Thyroid gland (tissue), 4 donors: ENCODE data around the gene REM2. TPM values are rescaled to one million over a fixed set of nuclear protein-coding genes. Genes with fewer than 3 reads are reported as not detected.

Experiments used
- DNase-seq, 2 donors: peaks; one replicate each; pipeline ENCODE4 v3.0.0-alpha.2; 2019
- H3K27ac ChIP-seq, 3 donors: fragments of 200-600 bp; sonication (generic); 1 replicate in 2 of 3; 2 replicates in 1 of 3; pipeline ENCODE4 v1.5.1; 2016 to 2019; ENCODE audit warnings: mild to moderate bottlenecking in 1 of 3, moderate library complexity in 1 of 3
- H3K27me3 ChIP-seq: fragments of 200-600 bp; sonication (generic); one replicate; pipeline ENCODE4 v1.5.1; 2019
- H3K36me3 ChIP-seq, 2 donors: fragments of 200-600 bp; sonication (generic); one replicate each; pipeline ENCODE4 v1.5.1; 2016 to 2019
- H3K4me1 ChIP-seq, 2 donors: fragments of 200-600 bp; sonication (generic); one replicate each; pipeline ENCODE4 v1.5.1; 2017 to 2019
- H3K4me3 ChIP-seq, 3 donors: fragments of 200-600 bp; sonication (generic); replicated peaks in 1 of 3; 1 replicate in 2 of 3; 2 replicates in 1 of 3; pipeline ENCODE4 v1.5.1; 2016; ENCODE audit warnings: mild to moderate bottlenecking in 1 of 3
- H3K9me3 ChIP-seq: fragments of 200-600 bp; sonication (generic); one replicate; pipeline ENCODE4 v1.5.1; 2017
- POLR2A ChIP-seq, 2 donors: fragments of 450-650 bp; IDR thresholded peaks; one replicate each; pipeline ENCODE4 v1.6.1; 2017; ENCODE audit warnings: antibody characterized with exemption in 2 of 2, mild to moderate bottlenecking in 2 of 2, moderate library complexity in 1 of 2
- WGBS, 2 donors: methylation state at CpG; one replicate each; pipeline ENCODE4 v1.1.5; 2017; 5-methylcytosine and 5-hydroxymethylcytosine counted together
- intact Hi-C: fragments of 100-400 bp; cut with DNase I; formaldehyde crosslinking; loops from one replicate; pipeline ENCODE4 v1.15.1; 2023
- total RNA-seq, 4 donors: library from RNA; depleted of rRNA; stranded (reverse); fragments of >200 nt; gene quantifications; one replicate each; pipeline ENCODE4 v1.2.3, GENCODE V29; 2016
- TF ChIP-seq, protein P1 (sequence below), 6 experiments: fragments of 200-600 bp in 3 of 6; fragments of 450-650 bp in 3 of 6; sonication (generic) in 3 of 6; IDR thresholded peaks; one replicate each; pipeline ENCODE4 v1.5.1; 2016 to 2019; ENCODE audit warnings: antibody characterized with exemption in 6 of 6, mild to moderate bottlenecking in 2 of 6, inconsistent platforms in 1 of 6, moderate library complexity in 1 of 6

REM2 gene
- total RNA-seq, 4 donors from 2014 or later: 0.54 to 1.2 (median 0.89) TPM; not detected in 1

DNA sequence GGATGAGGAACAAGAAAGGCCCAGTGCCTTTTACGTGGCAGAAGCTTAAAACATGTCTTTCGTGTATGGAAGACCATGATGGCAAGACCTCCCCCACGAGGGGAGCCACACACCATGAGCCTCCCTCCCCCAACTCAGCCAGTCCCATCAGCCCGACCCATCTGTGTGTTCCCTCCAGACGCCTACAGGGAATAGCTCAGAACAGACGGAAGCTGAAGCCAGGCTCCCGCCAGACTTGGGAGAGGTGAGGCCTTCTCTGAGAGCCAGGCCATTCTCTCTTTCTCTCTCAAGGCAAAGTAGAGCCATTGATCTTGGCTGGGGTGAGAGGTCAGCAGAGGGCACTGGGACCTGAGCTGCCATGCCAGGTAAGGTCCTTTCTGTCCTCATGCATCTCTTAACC is 9.5 kb downstream of the REM2 start:
- DNase-seq: no peak
- Histone ChIP-seq H3K27me3 (no peaks in the 10 kb centered on the region), H3K27ac (no peak overlapping the region), H3K4me1 (peaks cover 4 to 13% of the 10 kb centered on the region in 2 donors), H3K9me3 (no peaks in the 10 kb centered on the region), H3K4me3 (no peak overlapping the region), H3K36me3 (no peaks in the 10 kb centered on the region)
- no peak for TF ChIP-seq POLR2A (IDR thresholded peaks at IDR 0.05)
- TF ChIP-seq, protein P1, sequence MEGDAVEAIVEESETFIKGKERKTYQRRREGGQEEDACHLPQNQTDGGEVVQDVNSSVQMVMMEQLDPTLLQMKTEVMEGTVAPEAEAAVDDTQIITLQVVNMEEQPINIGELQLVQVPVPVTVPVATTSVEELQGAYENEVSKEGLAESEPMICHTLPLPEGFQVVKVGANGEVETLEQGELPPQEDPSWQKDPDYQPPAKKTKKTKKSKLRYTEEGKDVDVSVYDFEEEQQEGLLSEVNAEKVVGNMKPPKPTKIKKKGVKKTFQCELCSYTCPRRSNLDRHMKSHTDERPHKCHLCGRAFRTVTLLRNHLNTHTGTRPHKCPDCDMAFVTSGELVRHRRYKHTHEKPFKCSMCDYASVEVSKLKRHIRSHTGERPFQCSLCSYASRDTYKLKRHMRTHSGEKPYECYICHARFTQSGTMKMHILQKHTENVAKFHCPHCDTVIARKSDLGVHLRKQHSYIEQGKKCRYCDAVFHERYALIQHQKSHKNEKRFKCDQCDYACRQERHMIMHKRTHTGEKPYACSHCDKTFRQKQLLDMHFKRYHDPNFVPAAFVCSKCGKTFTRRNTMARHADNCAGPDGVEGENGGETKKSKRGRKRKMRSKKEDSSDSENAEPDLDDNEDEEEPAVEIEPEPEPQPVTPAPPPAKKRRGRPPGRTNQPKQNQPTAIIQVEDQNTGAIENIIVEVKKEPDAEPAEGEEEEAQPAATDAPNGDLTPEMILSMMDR (IDR thresholded peaks at IDR 0.05): no peak
- 83 to 86% methylated on average over 7 of the region's 7 CpGs for WGBS, 2 donors
- intact Hi-C loops: no loop called here

DNA sequence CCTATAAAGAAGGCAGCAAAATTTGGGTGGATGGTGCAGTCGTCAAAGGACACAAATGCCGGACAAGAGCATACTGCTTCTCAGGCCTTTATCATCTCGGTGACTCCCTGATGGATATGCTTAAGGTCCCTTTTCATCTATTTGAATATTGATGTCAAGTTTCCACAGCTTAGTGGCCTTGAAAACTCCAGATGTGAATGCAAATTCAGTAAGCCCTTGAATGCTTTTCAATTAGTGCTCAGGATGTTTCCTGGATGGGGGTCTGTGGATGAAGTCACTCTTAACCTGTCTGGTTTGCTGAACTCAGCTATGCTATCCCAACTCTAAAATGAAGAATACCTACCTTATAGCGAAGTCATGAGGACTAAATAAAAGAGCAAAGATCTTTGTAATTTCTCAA is 10.7 kb downstream of the REM2 start:
- Histone ChIP-seq H3K27ac (no peak overlapping the region), H3K9me3 (no peaks in the 10 kb centered on the region), H3K4me1 (peaks cover 4 to 7% of the 10 kb centered on the region in 2 donors), H3K27me3 (no peaks in the 10 kb centered on the region), H3K36me3 (no peaks in the 10 kb centered on the region), H3K4me3 (no peak overlapping the region)
- no peak for TF ChIP-seq POLR2A (IDR thresholded peaks at IDR 0.05)
- TF ChIP-seq, protein P1 (IDR thresholded peaks at IDR 0.05): no peak
- 96% methylated on average over 4 of the region's 4 CpGs for WGBS, 2 donors
- intact Hi-C loops: no loop called here
- DNase-seq: no peak

DNA sequence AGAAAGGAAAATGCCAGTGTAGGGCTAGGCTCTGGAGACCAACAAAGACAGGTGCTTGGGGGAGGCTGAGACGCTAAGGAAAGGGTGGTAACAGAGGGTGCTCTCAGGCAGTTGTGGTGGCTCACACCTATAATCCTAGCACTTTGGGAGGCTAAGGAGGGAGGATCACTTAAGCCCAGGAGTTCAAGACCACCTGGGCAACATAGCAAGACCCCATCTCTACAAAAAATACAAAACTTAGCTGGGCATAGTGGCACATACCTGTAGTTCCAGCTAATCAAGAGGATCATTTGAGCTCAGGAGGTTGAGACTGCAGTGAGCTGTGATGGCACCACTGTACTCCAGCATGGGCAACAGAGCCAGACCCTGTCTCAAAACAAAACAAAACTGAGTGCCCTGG is 12.4 kb downstream of the REM2 start:
- 92% methylated on average over 1 of the region's 1 CpG for WGBS, 2 donors

DNA sequence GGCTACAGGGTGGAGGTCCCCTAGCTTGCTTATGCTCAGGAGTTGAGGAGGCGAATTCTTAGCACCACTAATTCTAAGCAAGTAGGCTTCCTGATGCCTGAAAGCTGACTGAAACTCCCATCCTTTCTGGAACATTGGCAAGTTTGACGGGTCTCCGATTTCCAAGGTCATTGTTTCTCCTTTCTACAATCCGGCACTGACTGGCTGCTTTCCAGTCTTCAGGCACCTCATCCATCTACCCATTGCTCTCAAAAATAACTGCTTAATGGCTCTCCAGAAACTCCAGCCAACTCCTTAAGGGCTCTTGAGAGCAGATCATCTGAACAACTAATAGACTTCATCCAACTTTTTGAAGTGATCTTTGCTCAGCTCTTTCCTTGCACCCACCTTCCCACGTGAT is 13.3 kb downstream of the REM2 start:
- Histone ChIP-seq H3K27ac (peak overlapping the region; percentile 37 to 66 (median 50)), H3K36me3 (peaks cover 8 to 11% of the 10 kb centered on the region in 2 donors), H3K4me1 (peaks cover 7 to 15% of the 10 kb centered on the region in 2 donors), H3K27me3 (no peaks in the 10 kb centered on the region), H3K9me3 (no peaks in the 10 kb centered on the region), H3K4me3 (no peak overlapping the region)
- intact Hi-C loops: no loop called here
- DNase-seq: peak; percentile 91 to 94
- 17 to 18% methylated on average over 5 of the region's 5 CpGs for WGBS, 2 donors
- no peak for TF ChIP-seq POLR2A (IDR thresholded peaks at IDR 0.05)

More for the DNA sequence above, 12.4 kb downstream of the REM2 start:
- no peak overlapping the region for H3K4me3 ChIP-seq
- peaks cover 7 to 15% of the 10 kb centered on the region in 2 donors for H3K4me1 ChIP-seq
- peaks cover 0 to 1% of the 10 kb centered on the region in 2 donors for H3K36me3 ChIP-seq
- H3K27me3 ChIP-seq: no peaks in the 10 kb centered on the region
- TF ChIP-seq, protein P1 (IDR thresholded peaks at IDR 0.05): no peak
- TF ChIP-seq POLR2A (IDR thresholded peaks at IDR 0.05): no peak
- no peak for DNase-seq
- no peak overlapping the region for H3K27ac ChIP-seq
- intact Hi-C loops: no loop called here
- no peaks in the 10 kb centered on the region for H3K9me3 ChIP-seq

DNA sequence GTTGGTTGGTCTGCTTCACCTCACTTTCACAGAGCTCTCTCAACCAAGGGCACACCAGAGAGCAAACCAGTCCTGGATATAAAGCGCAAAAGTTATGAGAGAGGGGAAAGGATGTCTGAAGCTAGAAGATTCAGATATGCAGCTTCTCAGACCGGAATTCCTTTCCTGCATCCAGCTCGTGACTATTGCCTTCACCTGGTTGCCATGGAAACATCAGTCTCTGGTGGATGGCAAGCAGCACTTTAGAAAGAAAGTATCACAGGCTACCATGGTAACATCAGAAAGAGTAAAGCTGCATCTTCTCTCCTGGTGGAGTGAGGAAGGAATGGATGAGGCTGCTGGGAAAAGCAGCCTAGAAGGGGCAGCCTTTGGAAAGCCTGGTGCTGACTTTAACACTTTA is 13.7 kb downstream of the REM2 start:
- Histone ChIP-seq H3K9me3 (no peaks in the 10 kb centered on the region), H3K36me3 (peaks cover 12 to 15% of the 10 kb centered on the region in 2 donors), H3K4me1 (peaks cover 7 to 15% of the 10 kb centered on the region in 2 donors), H3K27me3 (no peaks in the 10 kb centered on the region), H3K27ac (peak overlapping the region in 2 of 3 donors; percentile 36 to 50), H3K4me3 (no peak overlapping the region)
- TF ChIP-seq, protein P1 (IDR thresholded peaks at IDR 0.05): no peak
- peak in 1 of 2 donors; percentile 28 for TF ChIP-seq POLR2A (IDR thresholded peaks at IDR 0.05)
- DNase-seq: no peak
- intact Hi-C loops: no loop called here
- WGBS, 2 donors: 23 to 33% methylated on average over 3 of the region's 3 CpGs
